ENCODE results near the gene AGBL1.

Gene AGBL1

GRCh38 chr15:86163816-86164215 is 84.1 kb downstream of the AGBL1 start:
- no peak for TF ChIP-seq CTCF (IDR thresholded peaks at IDR 0.05; ENCODE audit: extremely low read depth, missing control alignments)
- no peak for DNase-seq (ENCODE audit: low spot score)

- no peak for DNase-seq (ENCODE audit: low spot score)
- TF ChIP-seq CTCF (IDR thresholded peaks at IDR 0.05; ENCODE audit: extremely low read depth, missing control alignments) = no peak
Observed at GRCh38 chr15:86164232-86164898, 84.7 kb downstream of the AGBL1 start.

GRCh38 chr15:86165265-86166211 is 85.9 kb downstream of the AGBL1 start:
- no peak for DNase-seq (ENCODE audit: low spot score)
- no peak for TF ChIP-seq CTCF (IDR thresholded peaks at IDR 0.05; ENCODE audit: extremely low read depth, missing control alignments)

GRCh38 chr15:86167841-86168240 is 88.2 kb downstream of the AGBL1 start:
- no peak for DNase-seq (ENCODE audit: low spot score)
- no peak for TF ChIP-seq CTCF (IDR thresholded peaks at IDR 0.05; ENCODE audit: extremely low read depth, missing control alignments)

- DNase-seq (ENCODE audit: low spot score) = no peak
- no peak for TF ChIP-seq CTCF (IDR thresholded peaks at IDR 0.05; ENCODE audit: extremely low read depth, missing control alignments)
Observed at GRCh38 chr15:86178845-86179244, 99.2 kb downstream of the AGBL1 start.

GRCh38 chr15:86183596-86184491 is 104.2 kb downstream of the AGBL1 start:
- no peak for DNase-seq (ENCODE audit: low spot score)
- TF ChIP-seq CTCF (IDR thresholded peaks at IDR 0.05; ENCODE audit: extremely low read depth, missing control alignments) = no peak

Data from GM20000 (cell line).